Measurements from ENCODE around the gene RTN4RL1.
A peak's percentile ranks its signal among the peaks of the same experiment; 100 is the strongest.

The RTN4RL1 gene

DNA sequence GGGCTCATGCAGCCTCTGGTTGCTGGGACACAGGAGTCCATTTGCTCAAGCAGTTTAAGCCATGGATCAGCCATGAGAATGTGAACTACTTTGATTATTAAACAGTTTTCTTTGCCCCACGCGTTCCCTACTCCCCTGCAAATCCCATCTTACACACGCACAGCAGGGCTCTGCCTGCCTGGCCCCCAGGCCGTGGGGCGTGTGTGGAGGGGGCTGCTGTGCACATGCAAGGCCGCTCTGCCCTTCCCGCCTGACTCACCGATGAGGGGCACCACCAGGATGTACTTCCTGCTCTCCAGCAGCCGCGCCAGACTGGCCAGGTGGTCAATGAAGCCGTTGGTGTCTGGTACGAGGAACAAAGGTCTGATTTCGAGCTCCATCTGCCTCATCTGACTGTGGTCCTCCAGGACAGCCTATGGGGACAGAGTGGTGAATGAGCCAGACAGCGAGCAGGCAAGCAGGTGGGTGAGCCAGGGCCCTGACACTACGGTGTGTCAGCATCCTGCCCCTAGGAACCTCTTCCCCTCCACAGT is 43.5 kb upstream of the RTN4RL1 start:
- TF ChIP-seq, protein P1, sequence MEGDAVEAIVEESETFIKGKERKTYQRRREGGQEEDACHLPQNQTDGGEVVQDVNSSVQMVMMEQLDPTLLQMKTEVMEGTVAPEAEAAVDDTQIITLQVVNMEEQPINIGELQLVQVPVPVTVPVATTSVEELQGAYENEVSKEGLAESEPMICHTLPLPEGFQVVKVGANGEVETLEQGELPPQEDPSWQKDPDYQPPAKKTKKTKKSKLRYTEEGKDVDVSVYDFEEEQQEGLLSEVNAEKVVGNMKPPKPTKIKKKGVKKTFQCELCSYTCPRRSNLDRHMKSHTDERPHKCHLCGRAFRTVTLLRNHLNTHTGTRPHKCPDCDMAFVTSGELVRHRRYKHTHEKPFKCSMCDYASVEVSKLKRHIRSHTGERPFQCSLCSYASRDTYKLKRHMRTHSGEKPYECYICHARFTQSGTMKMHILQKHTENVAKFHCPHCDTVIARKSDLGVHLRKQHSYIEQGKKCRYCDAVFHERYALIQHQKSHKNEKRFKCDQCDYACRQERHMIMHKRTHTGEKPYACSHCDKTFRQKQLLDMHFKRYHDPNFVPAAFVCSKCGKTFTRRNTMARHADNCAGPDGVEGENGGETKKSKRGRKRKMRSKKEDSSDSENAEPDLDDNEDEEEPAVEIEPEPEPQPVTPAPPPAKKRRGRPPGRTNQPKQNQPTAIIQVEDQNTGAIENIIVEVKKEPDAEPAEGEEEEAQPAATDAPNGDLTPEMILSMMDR (IDR thresholded peaks at IDR 0.05; ENCODE audit: borderline replicate concordance, control extremely low read depth, extremely low read depth, insufficient read depth, missing control alignments) = no peak
- in situ Hi-C loops (cut with MboI; ENCODE audit: low sequenced_read_pairs, unreplicated experiment) = no loop called here
- no peak for DNase-seq (ENCODE audit: low spot score)

DNA sequence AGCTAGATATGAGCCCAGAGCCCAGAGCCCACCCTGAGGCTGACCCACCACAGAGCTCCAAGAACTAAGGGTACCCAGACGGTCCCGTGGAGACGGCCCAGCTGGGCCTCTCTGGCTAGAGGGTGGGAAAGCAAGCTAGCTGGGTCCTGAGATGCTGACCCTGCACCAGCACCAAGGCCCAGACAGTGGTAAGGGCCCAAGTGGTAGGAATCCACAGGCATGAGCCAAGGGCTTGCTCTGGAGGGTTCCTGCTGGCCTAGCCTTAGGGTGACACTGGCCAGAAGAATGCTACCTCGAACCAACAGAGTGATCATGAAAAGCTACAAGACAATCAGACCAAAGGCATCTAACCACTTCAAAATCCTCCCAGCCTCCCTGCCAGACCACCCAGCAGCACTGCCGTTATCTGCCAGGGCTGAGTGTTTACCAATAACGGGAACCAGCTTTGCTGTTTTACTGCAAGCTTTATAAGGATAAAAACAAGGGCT is 42.9 kb upstream of the RTN4RL1 start:
- TF ChIP-seq, protein P1 (IDR thresholded peaks at IDR 0.05; ENCODE audit: borderline replicate concordance, control extremely low read depth, extremely low read depth, insufficient read depth, missing control alignments) = no peak
- in situ Hi-C loops (cut with MboI; ENCODE audit: low sequenced_read_pairs, unreplicated experiment) = no loop called here
- DNase-seq (ENCODE audit: low spot score) = no peak

DNA sequence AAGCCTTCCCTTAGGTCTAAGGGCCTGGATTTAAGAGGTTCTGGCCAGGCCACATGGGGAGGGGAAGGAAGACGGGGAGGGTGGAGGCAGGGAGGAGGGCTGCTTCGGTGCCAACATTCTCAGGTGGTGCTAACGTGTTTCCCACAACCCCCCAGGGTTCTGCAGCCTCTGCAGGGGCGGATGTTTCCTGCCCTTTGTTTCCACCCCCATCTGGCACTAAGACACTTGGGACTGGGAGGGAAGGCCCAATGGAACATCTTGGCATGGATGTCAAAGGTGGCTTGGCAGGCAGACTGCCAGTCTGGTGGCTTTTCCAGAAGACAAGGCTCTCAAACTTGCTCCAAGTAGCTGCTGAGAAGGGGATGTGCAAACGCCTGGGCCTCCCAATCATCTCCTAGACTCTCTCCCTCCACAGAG is 42.5 kb upstream of the RTN4RL1 start:
- DNase-seq (ENCODE audit: low spot score) = no peak
- in situ Hi-C loops (cut with MboI; ENCODE audit: low sequenced_read_pairs, unreplicated experiment) = no loop called here
- TF ChIP-seq, protein P1 (IDR thresholded peaks at IDR 0.05; ENCODE audit: borderline replicate concordance, control extremely low read depth, extremely low read depth, insufficient read depth, missing control alignments) = no peak

DNA sequence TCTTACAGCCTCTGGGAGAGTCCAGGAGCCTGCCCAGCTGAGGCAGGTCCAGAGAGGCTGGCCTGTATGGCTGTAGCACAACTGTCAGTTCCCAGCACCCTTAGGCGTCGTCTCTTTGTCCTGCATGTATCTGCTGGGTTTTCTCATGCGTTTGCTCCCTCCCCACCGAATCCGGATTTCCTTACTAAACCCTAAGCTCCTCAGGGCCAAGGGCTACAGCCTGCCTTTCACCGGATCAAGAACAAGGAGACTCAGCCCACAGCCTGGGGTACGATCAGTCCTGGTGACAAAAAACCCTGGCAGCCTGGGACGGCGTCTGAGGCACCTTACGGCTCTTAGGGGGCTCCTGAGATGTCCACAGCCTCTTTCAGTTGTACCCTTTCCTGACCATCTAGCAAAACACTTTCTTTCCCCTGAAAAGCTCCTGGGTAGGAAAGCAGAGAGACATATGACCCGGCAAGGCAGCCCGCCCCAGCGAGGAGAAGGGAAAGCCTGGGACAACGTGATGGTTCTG is 42.0 kb upstream of the RTN4RL1 start:
- DNase-seq (ENCODE audit: low spot score) = no peak
- in situ Hi-C loops (cut with MboI; ENCODE audit: low sequenced_read_pairs, unreplicated experiment) = no loop called here
- TF ChIP-seq, protein P1 (IDR thresholded peaks at IDR 0.05; ENCODE audit: borderline replicate concordance, control extremely low read depth, extremely low read depth, insufficient read depth, missing control alignments) = no peak

DNA sequence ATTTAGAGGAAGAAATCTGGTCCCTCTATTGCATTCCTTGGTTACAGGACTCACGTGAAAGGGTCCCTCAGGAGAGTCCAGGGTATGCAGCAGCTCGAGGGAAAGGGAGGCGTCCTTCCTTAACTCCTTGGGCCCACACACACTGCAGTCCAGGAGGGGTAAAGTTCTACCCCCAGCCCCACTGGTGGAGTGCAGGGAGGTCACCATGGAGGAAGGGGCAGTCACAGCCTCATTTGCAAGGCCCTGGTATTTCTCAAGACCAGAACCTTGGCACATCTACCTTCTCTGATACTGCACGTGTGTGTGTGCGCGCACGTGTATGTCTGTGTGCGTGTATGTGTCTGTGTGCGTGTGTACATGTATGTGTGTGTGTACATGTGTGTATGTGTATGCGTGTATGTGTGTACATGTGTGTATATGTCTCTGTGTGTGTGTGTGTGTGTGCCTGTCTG is 40.8 kb upstream of the RTN4RL1 start:
- in situ Hi-C loops (cut with MboI; ENCODE audit: low sequenced_read_pairs, unreplicated experiment) = no loop called here
- TF ChIP-seq, protein P1 (IDR thresholded peaks at IDR 0.05; ENCODE audit: borderline replicate concordance, control extremely low read depth, extremely low read depth, insufficient read depth, missing control alignments) = no peak
- no peak for DNase-seq (ENCODE audit: low spot score)

DNA sequence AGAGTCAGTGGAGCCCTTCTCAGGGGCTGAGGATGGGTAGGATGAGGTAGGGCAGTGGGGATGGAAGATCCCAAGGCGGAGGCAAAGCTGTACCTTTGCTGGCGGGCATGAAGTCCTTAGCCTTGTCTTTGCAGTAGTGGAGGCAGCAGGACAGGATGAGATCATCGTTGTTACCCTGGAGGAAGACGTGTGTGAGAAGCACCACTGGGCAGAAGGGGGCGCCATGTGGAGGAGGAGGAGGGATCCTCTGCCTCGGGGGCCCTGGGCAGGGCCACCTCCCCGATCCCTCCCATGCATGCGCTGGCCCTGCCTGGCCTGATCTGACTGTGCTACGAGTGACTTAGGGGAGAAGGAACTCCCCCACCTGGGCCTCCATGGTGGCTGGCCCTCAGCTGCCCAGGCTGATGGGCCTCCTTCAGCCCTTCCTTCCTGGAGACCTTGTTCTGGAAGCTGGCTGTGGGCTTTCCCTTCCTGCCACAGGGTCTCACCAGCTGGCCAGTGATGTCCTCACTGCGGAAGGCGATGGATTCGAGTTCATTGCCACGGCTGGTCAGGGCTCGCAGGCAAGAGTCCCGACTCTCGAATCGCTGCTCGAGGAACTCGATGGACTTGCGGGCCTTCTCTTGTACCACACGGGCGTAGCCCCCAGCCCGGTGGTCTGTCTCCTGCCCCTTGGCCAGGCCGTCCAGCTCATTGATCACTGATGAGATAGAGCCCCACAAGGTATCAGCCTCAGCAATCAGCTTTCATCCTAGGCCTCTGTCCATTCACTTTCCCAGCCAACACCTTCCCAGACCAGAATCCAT is 40.0 kb upstream of the RTN4RL1 start:
- TF ChIP-seq, protein P1 (IDR thresholded peaks at IDR 0.05; ENCODE audit: borderline replicate concordance, control extremely low read depth, extremely low read depth, insufficient read depth, missing control alignments) = peak; percentile 67
- DNase-seq (ENCODE audit: low spot score) = peak; percentile 83
- in situ Hi-C loops (cut with MboI; ENCODE audit: low sequenced_read_pairs, unreplicated experiment) = no loop called here

Data from GM13976 (cell line).